GM12878 (cell line): ENCODE results near the gene MRPL1. TPM values are rescaled to one million over a fixed set of nuclear protein-coding genes. Genes with fewer than 3 reads are reported as not detected.

ENCODE experiments used
- ASH2L ChIP-seq: fragments of 300-600, 200-600 bp; sonication (generic); IDR thresholded peaks from 2 replicates; pipeline ENCODE4 v1.6.1; 2017; ENCODE audit warnings: low read depth, mild to moderate bottlenecking, borderline replicate concordance
- BHLHE40 ChIP-seq, 2 experiments: fragments of 450-650 bp in 1 of 2; IDR thresholded peaks; 2 replicates each; pipeline ENCODE4 v1.6.1; 2011 to 2017; ENCODE audit warnings: low read depth in 2 of 2, borderline replicate concordance in 1 of 2, improper control_type of control experiment in 1 of 2, low read length in 1 of 2, mild to moderate bottlenecking in 1 of 2
- BRCA1 ChIP-seq: IDR thresholded peaks from 2 replicates; pipeline ENCODE4 v1.6.1; 2011; ENCODE audit warnings: low read depth, low read length, improper control_type of control experiment
- FOXK2 ChIP-seq: fragments of 450-650 bp; IDR thresholded peaks from 2 replicates; pipeline ENCODE4 v1.6.1; 2017; ENCODE audit warnings: mild to moderate bottlenecking, moderate library complexity
- FOXM1 ChIP-seq: IDR thresholded peaks from 2 replicates; pipeline ENCODE4 v1.6.1; 2012; ENCODE audit warnings: low read depth, mild to moderate bottlenecking, inconsistent platforms, low read length, moderate library complexity
- MTA2 ChIP-seq: fragments of 450-650 bp; IDR thresholded peaks from 2 replicates; pipeline ENCODE4 v1.6.1; 2016; ENCODE audit warnings: low read depth, mild to moderate bottlenecking, moderate library complexity
- MTA3 ChIP-seq: IDR thresholded peaks from 2 replicates; pipeline ENCODE4 v1.6.1; 2012; ENCODE audit warnings: low read length, inconsistent platforms, borderline replicate concordance
- MYC ChIP-seq: IDR thresholded peaks from 2 replicates; pipeline ENCODE4 v1.6.1; 2011; ENCODE audit warnings: mild to moderate bottlenecking, low read length, moderate library complexity, inconsistent platforms; ENCODE audit not compliant: insufficient read depth, insufficient replicate concordance, insufficient read length, severe bottlenecking
- NR2C2 ChIP-seq: IDR thresholded peaks from 2 replicates; pipeline ENCODE4 v1.6.1; 2011; ENCODE audit warnings: borderline replicate concordance, low read depth; ENCODE audit not compliant: control insufficient read depth, insufficient read length
- RB1 ChIP-seq: fragments of 450-650 bp; formaldehyde crosslinking; IDR thresholded peaks from 2 replicates; pipeline ENCODE4 v1.6.1; 2017; ENCODE audit warnings: mild to moderate bottlenecking, borderline replicate concordance
- SP1 ChIP-seq: IDR thresholded peaks from one replicate; pipeline ENCODE4 v1.6.1; 2011; ENCODE audit warnings: low read depth, low read length
- ZSCAN29 ChIP-seq: fragments of 450-650 bp; IDR thresholded peaks from 2 replicates; pipeline ENCODE4 v1.6.1; 2017; ENCODE audit warnings: mild to moderate bottlenecking, moderate library complexity
- polyA plus RNA-seq, 11 experiments: library from polyadenylated mRNA; depleted of rRNA in 4 of 11; unstranded in 6 of 11; stranded (reverse) in 5 of 11; fragments of >200 nt; fragmentation: Nextera tagmentation in 4 of 11; fragmentation: Illumina TruSeq in 1 of 11; extraction: Ambion mirVana in 4 of 11; extraction: Trizol in 1 of 11; gene quantifications; 1 replicate in 1 of 11; 2 replicates in 10 of 11; pipeline versions ENCODE4 v1.2.1 to v1.2.3, GENCODE V29; 2011 to 2016; ENCODE audit warnings: inconsistent platforms in 2 of 11, missing spikeins in 2 of 11, low read depth in 1 of 11
- total RNA-seq, 4 experiments: library from RNA; depleted of rRNA in 3 of 4; stranded (reverse); fragments of >200 nt in 3 of 4; fragmentation: Illumina TruSeq in 1 of 4; extraction: Trizol in 1 of 4; gene quantifications; 2 replicates each; pipeline versions ENCODE4 v1.2.1 to v1.2.3, GENCODE V29; 2013 to 2021
- TF ChIP-seq, protein P1 (sequence below): fragments of 450-650 bp; conservative IDR thresholded peaks from 2 replicates; pipeline ENCODE4 v1.6.1; 2017; ENCODE audit warnings: mild to moderate bottlenecking, moderate library complexity
- TF ChIP-seq, protein P2 (sequence below): fragments of 450-650 bp; IDR thresholded peaks from 2 replicates; pipeline ENCODE4 v1.6.1; 2016; ENCODE audit warnings: mild to moderate bottlenecking, moderate library complexity, borderline replicate concordance
- TF ChIP-seq, protein P3 (sequence below): IDR thresholded peaks from 2 replicates; pipeline ENCODE4 v1.6.1; 2012; ENCODE audit warnings: low read depth, low read length, improper control_type of control experiment
- TF ChIP-seq, protein P4 (sequence below): fragments of 450-650 bp; IDR thresholded peaks from 2 replicates; pipeline ENCODE4 v1.6.1; 2016; ENCODE audit warnings: mild to moderate bottlenecking
- TF ChIP-seq, protein P5 (sequence below): IDR thresholded peaks from 2 replicates; pipeline ENCODE4 v1.6.1; 2012; ENCODE audit warnings: low read length, inconsistent platforms
- TF ChIP-seq, protein P6 (sequence below): IDR thresholded peaks from 2 replicates; pipeline ENCODE4 v1.6.1; 2011; ENCODE audit warnings: borderline replicate concordance, low read depth, mild to moderate bottlenecking, moderate library complexity, mixed read lengths, low read length; ENCODE audit not compliant: insufficient read depth; ENCODE audit errors: extremely low read length

Gene MRPL1
- total and polyA plus RNA-seq, 10 of the 15 experiments (the other 5 are each of a cell fraction or from before 2014, with no cell fraction given), result 20.2 to 35.7 (median 28.2) TPM

DNA sequence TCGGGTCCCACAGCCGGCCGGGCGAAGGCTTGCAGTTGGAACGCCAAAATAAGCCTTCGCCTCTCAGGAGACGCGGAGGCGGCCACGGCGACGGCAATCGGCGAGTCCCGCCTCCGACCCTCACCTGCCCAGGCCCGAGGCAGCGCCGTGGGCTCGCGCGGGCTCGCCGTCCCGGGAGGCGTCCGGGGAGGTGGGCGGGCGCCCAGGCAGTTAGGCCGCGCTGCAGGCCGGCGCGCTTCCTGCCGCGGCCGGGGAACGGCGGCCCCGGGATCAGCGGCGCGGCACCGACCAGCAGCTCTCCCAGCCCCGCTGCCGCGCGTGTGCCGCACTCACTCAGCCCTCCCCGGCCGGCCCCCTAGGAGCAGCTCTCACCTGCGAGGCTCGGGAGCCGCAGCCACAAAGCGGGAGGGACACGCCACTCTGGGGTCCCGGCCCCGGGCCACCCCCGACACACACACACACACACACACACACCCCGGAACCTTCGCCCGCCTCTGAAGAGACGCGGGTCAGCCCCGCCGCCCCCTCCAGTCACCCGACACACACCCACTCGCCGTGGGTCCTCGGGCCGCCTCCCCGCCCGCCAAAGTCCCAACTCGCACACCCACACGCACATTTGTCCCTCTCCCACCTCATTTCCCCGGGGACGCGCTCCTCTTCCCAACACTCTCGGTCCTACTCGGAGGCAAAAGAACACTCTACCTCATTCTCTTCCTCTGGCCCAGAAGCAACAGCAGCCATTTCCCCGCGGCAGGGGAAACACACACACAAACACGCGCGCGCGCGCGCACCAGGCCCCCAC lies 43.8 kb upstream of the MRPL1 start, which contains the start of gene CNOT6L (continued):
- TF ChIP-seq FOXM1, result no peak
- TF ChIP-seq FOXK2, result no peak
- no peak for TF ChIP-seq MTA2
- no peak for TF ChIP-seq NR2C2
- TF ChIP-seq BHLHE40 (IDR thresholded peaks at IDR 0.05; ENCODE audit: borderline replicate concordance in 1 of 2, low read depth in 2 of 2, low read length in 1 of 2), result peak in 1 of 2 experiments; percentile 66; a peak in 2 of 4 replicates
- TF ChIP-seq ZSCAN29, result no peak
- TF ChIP-seq, protein P1, sequence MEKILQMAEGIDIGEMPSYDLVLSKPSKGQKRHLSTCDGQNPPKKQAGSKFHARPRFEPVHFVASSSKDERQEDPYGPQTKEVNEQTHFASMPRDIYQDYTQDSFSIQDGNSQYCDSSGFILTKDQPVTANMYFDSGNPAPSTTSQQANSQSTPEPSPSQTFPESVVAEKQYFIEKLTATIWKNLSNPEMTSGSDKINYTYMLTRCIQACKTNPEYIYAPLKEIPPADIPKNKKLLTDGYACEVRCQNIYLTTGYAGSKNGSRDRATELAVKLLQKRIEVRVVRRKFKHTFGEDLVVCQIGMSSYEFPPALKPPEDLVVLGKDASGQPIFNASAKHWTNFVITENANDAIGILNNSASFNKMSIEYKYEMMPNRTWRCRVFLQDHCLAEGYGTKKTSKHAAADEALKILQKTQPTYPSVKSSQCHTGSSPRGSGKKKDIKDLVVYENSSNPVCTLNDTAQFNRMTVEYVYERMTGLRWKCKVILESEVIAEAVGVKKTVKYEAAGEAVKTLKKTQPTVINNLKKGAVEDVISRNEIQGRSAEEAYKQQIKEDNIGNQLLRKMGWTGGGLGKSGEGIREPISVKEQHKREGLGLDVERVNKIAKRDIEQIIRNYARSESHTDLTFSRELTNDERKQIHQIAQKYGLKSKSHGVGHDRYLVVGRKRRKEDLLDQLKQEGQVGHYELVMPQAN, result no peak; the same call in 1 of the 2 replicates
- TF ChIP-seq BRCA1, result no peak
- TF ChIP-seq, protein P2, sequence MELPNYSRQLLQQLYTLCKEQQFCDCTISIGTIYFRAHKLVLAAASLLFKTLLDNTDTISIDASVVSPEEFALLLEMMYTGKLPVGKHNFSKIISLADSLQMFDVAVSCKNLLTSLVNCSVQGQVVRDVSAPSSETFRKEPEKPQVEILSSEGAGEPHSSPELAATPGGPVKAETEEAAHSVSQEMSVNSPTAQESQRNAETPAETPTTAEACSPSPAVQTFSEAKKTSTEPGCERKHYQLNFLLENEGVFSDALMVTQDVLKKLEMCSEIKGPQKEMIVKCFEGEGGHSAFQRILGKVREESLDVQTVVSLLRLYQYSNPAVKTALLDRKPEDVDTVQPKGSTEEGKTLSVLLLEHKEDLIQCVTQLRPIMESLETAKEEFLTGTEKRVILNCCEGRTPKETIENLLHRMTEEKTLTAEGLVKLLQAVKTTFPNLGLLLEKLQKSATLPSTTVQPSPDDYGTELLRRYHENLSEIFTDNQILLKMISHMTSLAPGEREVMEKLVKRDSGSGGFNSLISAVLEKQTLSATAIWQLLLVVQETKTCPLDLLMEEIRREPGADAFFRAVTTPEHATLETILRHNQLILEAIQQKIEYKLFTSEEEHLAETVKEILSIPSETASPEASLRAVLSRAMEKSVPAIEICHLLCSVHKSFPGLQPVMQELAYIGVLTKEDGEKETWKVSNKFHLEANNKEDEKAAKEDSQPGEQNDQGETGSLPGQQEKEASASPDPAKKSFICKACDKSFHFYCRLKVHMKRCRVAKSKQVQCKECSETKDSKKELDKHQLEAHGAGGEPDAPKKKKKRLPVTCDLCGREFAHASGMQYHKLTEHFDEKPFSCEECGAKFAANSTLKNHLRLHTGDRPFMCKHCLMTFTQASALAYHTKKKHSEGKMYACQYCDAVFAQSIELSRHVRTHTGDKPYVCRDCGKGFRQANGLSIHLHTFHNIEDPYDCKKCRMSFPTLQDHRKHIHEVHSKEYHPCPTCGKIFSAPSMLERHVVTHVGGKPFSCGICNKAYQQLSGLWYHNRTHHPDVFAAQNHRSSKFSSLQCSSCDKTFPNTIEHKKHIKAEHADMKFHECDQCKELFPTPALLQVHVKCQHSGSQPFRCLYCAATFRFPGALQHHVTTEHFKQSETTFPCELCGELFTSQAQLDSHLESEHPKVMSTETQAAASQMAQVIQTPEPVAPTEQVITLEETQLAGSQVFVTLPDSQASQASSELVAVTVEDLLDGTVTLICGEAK, result no peak
- peak; percentile 32; the same call in 1 of the 2 replicates for TF ChIP-seq RB1
- peak; percentile 34 for TF ChIP-seq MYC
- TF ChIP-seq, protein P3, sequence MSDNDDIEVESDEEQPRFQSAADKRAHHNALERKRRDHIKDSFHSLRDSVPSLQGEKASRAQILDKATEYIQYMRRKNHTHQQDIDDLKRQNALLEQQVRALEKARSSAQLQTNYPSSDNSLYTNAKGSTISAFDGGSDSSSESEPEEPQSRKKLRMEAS, result no peak
- no peak for TF ChIP-seq SP1
- TF ChIP-seq, protein P4, sequence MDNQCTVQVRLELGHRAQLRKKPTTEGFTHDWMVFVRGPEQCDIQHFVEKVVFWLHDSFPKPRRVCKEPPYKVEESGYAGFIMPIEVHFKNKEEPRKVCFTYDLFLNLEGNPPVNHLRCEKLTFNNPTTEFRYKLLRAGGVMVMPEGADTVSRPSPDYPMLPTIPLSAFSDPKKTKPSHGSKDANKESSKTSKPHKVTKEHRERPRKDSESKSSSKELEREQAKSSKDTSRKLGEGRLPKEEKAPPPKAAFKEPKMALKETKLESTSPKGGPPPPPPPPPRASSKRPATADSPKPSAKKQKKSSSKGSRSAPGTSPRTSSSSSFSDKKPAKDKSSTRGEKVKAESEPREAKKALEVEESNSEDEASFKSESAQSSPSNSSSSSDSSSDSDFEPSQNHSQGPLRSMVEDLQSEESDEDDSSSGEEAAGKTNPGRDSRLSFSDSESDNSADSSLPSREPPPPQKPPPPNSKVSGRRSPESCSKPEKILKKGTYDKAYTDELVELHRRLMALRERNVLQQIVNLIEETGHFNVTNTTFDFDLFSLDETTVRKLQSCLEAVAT, result 0 out of 2 replicates have a peak, but pooled peaks have one; percentile 14
- 0 out of 2 replicates have a peak, but pooled peaks have one; percentile 16 for TF ChIP-seq ASH2L
- TF ChIP-seq MTA3, result no peak
- TF ChIP-seq, protein P5, sequence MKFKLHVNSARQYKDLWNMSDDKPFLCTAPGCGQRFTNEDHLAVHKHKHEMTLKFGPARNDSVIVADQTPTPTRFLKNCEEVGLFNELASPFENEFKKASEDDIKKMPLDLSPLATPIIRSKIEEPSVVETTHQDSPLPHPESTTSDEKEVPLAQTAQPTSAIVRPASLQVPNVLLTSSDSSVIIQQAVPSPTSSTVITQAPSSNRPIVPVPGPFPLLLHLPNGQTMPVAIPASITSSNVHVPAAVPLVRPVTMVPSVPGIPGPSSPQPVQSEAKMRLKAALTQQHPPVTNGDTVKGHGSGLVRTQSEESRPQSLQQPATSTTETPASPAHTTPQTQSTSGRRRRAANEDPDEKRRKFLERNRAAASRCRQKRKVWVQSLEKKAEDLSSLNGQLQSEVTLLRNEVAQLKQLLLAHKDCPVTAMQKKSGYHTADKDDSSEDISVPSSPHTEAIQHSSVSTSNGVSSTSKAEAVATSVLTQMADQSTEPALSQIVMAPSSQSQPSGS, result no peak
- TF ChIP-seq, protein P6, sequence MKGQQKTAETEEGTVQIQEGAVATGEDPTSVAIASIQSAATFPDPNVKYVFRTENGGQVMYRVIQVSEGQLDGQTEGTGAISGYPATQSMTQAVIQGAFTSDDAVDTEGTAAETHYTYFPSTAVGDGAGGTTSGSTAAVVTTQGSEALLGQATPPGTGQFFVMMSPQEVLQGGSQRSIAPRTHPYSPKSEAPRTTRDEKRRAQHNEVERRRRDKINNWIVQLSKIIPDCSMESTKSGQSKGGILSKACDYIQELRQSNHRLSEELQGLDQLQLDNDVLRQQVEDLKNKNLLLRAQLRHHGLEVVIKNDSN, result no peak
